Body of pancreas (tissue), 4 donors: ENCODE measurements around the gene INSIG1.

Source experiments
- POLR2A ChIP-seq, 3 donors: fragments of 450-650 bp; IDR thresholded peaks; one replicate each; pipeline ENCODE4 v1.6.1; 2016; ENCODE audit warnings: antibody characterized with exemption in 3 of 3, mild to moderate bottlenecking in 2 of 3
- TF ChIP-seq, protein P1 (sequence below), 7 experiments: fragments of 450-650 bp in 4 of 7; fragments of 200-600 bp in 3 of 7; sonication (generic) in 3 of 7; IDR thresholded peaks; one replicate each; pipeline ENCODE4 v1.5.1; 2016 to 2019; ENCODE audit warnings: antibody characterized with exemption in 7 of 7

DNA sequence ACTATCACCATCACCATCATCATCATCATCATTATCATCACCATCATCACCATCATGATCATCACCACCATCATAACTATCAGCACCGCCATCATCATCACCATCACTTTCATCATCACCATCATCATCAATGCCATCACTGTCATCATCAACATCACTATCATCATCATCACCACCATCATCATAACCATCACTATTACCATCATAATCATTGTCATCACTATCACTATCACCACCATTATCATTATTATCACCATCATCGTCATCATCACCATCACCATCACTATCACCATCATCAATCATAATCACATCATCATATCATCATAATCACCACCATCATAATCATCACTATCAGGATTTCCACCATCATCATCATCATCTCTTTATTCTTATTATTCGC, 20.6 kb downstream of the INSIG1 start:
- TF ChIP-seq, protein P1, sequence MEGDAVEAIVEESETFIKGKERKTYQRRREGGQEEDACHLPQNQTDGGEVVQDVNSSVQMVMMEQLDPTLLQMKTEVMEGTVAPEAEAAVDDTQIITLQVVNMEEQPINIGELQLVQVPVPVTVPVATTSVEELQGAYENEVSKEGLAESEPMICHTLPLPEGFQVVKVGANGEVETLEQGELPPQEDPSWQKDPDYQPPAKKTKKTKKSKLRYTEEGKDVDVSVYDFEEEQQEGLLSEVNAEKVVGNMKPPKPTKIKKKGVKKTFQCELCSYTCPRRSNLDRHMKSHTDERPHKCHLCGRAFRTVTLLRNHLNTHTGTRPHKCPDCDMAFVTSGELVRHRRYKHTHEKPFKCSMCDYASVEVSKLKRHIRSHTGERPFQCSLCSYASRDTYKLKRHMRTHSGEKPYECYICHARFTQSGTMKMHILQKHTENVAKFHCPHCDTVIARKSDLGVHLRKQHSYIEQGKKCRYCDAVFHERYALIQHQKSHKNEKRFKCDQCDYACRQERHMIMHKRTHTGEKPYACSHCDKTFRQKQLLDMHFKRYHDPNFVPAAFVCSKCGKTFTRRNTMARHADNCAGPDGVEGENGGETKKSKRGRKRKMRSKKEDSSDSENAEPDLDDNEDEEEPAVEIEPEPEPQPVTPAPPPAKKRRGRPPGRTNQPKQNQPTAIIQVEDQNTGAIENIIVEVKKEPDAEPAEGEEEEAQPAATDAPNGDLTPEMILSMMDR (IDR thresholded peaks at IDR 0.05) = no peak
- no peak for TF ChIP-seq POLR2A (IDR thresholded peaks at IDR 0.05)
